ENCODE results near the gene MRPS12.

Gene MRPS12

DNA sequence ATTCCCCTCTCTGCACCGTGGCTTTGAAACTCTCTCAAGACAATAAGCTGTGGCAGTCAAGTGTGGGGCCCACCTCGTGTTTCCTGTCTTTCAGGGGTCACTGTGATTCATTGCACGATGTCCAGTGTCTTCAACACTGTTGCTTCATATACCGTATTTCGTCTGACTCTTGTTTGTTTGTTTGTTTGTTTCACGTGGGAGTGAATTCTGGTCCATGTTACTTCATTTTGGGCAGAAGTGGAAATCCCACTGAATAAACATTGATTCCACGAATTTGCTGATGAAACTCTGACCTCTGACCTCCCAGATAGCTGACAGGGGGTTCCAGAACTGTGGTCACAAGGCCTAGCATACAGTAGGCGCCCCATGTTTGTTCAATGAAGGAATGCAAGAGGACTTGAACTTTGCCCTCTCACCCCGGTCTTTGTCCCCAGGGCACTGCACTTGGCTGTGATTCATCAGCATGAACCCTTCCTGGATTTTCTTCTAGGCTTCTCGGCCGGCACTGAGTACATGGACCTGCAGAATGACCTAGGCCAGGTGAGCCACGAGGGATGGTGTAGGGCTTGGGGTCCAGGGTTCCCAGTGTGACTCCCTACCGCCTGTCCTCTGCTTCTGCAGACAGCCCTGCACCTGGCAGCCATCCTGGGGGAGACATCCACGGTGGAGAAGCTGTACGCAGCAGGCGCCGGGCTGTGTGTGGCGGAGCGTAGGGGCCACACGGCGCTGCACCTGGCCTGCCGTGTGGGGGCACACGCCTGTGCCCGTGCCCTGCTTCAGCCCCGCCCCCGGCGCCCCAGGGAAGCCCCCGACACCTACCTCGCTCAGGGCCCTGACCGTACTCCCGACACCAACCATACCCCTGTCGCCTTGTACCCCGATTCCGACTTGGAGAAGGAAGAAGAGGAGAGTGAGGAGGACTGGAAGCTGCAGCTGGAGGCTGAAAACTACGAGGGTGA, 25.9 kb upstream of the MRPS12 start:
- no peak overlapping the region for H3K27ac ChIP-seq
- no peak for TF ChIP-seq ZFX (IDR thresholded peaks at IDR 0.05)
- TF ChIP-seq, protein P1, sequence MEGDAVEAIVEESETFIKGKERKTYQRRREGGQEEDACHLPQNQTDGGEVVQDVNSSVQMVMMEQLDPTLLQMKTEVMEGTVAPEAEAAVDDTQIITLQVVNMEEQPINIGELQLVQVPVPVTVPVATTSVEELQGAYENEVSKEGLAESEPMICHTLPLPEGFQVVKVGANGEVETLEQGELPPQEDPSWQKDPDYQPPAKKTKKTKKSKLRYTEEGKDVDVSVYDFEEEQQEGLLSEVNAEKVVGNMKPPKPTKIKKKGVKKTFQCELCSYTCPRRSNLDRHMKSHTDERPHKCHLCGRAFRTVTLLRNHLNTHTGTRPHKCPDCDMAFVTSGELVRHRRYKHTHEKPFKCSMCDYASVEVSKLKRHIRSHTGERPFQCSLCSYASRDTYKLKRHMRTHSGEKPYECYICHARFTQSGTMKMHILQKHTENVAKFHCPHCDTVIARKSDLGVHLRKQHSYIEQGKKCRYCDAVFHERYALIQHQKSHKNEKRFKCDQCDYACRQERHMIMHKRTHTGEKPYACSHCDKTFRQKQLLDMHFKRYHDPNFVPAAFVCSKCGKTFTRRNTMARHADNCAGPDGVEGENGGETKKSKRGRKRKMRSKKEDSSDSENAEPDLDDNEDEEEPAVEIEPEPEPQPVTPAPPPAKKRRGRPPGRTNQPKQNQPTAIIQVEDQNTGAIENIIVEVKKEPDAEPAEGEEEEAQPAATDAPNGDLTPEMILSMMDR (conservative IDR thresholded peaks at IDR 0.05): no peak

DNA sequence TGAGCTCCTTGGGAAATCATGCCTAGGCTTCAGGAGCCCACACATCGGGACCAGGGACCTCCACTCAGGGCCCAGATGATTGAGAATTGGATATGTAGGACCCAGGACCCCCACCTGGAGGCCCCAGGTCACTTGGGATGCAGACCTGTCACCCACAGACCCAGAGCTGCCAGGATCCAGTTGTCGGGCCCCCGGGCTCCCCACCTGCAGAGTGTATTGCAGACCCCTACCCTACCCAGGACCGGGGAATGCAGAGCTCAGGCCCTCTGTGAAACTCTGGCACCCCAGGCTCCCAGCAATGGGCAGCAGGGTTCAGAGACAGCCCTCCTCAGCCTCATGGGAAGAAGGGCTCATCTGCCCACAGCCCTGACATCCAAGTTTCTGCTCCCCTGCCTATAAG, 25.1 kb upstream of the MRPS12 start:
- no peak overlapping the region for H3K27ac ChIP-seq
- TF ChIP-seq, protein P1 (conservative IDR thresholded peaks at IDR 0.05): no peak
- TF ChIP-seq ZFX (IDR thresholded peaks at IDR 0.05): no peak

DNA sequence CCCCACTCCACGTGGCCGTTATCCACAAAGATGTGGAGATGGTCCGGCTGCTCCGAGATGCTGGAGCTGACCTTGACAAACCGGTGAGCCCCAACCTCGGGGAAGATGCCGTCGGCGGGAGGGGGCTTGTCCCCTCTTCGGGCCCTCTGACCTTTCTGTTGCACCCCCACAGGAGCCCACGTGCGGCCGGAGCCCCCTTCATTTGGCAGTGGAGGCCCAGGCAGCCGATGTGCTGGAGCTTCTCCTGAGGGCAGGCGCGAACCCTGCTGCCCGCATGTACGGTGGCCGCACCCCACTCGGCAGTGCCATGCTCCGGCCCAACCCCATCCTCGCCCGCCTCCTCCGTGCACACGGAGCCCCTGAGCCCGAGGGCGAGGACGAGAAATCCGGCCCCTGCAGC, 23.5 kb upstream of the MRPS12 start:
- TF ChIP-seq ZFX (IDR thresholded peaks at IDR 0.05): no peak
- TF ChIP-seq, protein P1 (conservative IDR thresholded peaks at IDR 0.05): no peak
- no peak overlapping the region for H3K27ac ChIP-seq

DNA sequence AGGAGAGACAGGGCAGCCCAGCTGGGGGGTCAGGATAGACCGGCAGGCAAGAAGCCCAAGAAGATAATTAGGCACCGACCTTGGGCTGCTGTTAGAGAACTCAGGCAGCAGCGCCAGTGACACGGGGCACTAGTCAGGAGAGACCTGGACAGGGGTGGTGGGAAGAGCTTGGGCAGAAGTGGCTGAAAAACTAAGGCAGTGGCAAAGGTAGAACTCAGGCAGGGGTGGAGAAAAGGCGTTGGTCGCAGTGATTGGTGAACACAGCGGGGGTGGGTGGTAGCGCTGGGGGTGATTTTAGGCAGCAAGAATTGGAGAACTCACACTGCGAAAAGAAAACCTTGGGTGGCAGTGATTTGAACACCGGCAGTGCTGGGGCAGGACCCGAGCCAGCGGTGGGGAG, 23.1 kb upstream of the MRPS12 start:
- TF ChIP-seq, protein P1 (conservative IDR thresholded peaks at IDR 0.05): no peak
- no peak for TF ChIP-seq ZFX (IDR thresholded peaks at IDR 0.05)
- H3K27ac ChIP-seq: no peak overlapping the region

DNA sequence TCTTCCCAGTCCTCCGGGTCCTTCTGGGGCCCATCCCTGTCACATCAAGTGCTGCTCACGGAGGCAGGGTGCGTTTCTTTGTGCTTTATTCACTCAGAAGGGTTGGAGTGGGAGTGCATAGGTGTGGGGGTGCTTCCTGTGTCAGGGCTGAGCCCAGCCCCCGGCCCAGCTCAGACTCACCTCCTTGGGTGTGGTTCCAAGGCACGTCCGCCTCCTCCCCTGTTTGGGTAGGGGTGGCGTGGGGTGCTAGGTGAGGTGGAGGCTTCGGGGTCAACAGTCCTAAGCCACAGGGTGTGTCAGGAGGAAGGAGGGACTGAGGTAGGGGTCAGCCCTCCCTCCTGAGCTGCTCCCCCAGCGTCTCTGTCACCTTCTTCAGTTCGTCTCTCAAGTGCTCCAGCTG, 21.8 kb upstream of the MRPS12 start:
- TF ChIP-seq, protein P1 (conservative IDR thresholded peaks at IDR 0.05): no peak
- no peak for TF ChIP-seq ZFX (IDR thresholded peaks at IDR 0.05)
- no peak overlapping the region for H3K27ac ChIP-seq

DNA sequence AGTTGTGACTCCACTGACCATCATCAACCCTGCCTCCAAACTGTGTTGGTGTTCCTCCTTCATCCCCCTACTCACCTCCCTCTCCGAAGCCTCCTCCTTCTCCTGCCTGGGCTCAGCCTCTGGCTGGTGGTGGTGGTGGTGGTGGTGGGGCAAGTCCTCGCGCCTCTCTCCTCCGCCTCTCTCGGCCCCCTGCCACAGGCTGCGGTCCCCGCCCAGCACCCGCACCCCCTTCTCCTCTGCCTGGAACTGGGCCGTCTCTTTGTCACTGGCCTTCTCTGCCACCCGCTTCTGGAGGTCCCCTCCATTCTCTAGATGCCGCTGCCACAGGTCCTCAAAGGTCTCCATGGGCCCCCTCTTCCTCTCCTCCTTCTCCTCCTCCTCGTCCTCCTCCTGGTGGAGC, 20.3 kb upstream of the MRPS12 start:
- no peak overlapping the region for H3K27ac ChIP-seq
- TF ChIP-seq, protein P1 (conservative IDR thresholded peaks at IDR 0.05): no peak
- TF ChIP-seq ZFX (IDR thresholded peaks at IDR 0.05): no peak

DNA sequence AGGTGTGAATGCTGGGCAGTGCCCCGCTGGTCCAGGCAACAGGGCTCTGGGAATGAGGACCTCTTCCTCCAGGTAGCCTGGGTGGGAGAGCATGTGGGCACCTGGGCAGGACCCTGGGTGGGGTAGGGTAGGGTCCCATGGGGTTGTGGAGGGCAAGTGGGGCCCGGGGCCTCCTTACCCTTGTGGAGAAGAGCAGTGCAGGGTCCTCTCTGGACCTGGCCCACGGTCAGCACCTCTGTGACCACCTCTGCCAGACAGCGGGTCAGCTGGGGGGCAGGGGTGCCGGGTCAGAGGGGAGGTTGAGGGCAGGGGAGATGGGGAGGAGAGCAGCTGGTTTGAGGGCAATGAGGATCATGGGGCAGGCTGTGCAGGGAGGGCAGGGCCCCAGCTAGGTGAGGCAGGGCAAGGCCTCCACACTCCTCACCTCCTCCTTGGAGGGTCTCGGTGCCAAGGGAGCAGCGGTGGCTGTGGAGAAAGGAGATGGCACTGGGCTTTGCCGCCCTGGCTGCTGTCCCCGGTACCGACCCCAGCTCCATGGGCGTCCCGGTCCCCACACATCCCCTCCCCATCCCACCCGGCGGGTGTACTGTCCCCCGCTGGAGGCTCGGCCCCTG, 19.2 kb upstream of the MRPS12 start:
- TF ChIP-seq, protein P1 (conservative IDR thresholded peaks at IDR 0.05): no peak
- no peak for TF ChIP-seq ZFX (IDR thresholded peaks at IDR 0.05)
- H3K27ac ChIP-seq: no peak overlapping the region
